Measurements from ENCODE around the gene CASK.

GRCh38 chrX:41590641-41591040, 332.7 kb downstream of the CASK start:
- TF ChIP-seq BHLHE40 (IDR thresholded peaks at IDR 0.05; ENCODE audit: borderline replicate concordance) (no peak), ZNF384 (IDR thresholded peaks at IDR 0.05) (no peak), CTBP1 (IDR thresholded peaks at IDR 0.05; ENCODE audit: borderline replicate concordance) (no peak), FOXA1 (IDR thresholded peaks at IDR 0.05) (no peak), FOXK2 (IDR thresholded peaks at IDR 0.05) (no peak), SP1 (IDR thresholded peaks at IDR 0.05) (no peak), L3MBTL2 (conservative IDR thresholded peaks at IDR 0.05) (no peak), HDGF (IDR thresholded peaks at IDR 0.05; ENCODE audit: borderline replicate concordance) (no peak), FOXM1 (IDR thresholded peaks at IDR 0.05; ENCODE audit: borderline replicate concordance) (no peak), ARNT (IDR thresholded peaks at IDR 0.05) (no peak), TARDBP (IDR thresholded peaks at IDR 0.05) (no peak), SUZ12 (IDR thresholded peaks at IDR 0.05) (no peak), NFRKB (IDR thresholded peaks at IDR 0.05) (no peak)
